ENCODE data around the gene MIGA1.
"Not testable (repeated sequence)": the region's sequence is repeated elsewhere in the genome, so short reads cannot be mapped to it uniquely, and the experiment has no call there.

Gene MIGA1

GRCh38 chr1:77779529-77780281 is at the start of gene MIGA1:
Gene MIGA1, plus strand, starts transcription at chr1:77779649. Its CDS starts 3,604 bp downstream, at chr1:77783253.
- DNase-seq (ENCODE audit: low read depth in 1 of 2, low spot score in 1 of 2): peak; percentile 67 to 70

- DNase-seq (ENCODE audit: low read depth in 1 of 2, low spot score in 1 of 2): no peak
Observed at GRCh38 chr1:77732090-77732489, 47.4 kb upstream of the MIGA1 start.

GRCh38 chr1:77739235-77739634 is 40.2 kb upstream of the MIGA1 start:
- DNase-seq (ENCODE audit: low read depth in 1 of 2, low spot score in 1 of 2): no peak

GRCh38 chr1:77741316-77741715 is 38.1 kb upstream of the MIGA1 start:
- no peak for DNase-seq (ENCODE audit: low read depth in 1 of 2, low spot score in 1 of 2)

- DNase-seq (ENCODE audit: low read depth in 1 of 2, low spot score in 1 of 2): no peak
Observed at GRCh38 chr1:77742011-77742555, 37.4 kb upstream of the MIGA1 start.

GRCh38 chr1:77744576-77744975 is 34.9 kb upstream of the MIGA1 start:
- no peak for DNase-seq (ENCODE audit: low read depth in 1 of 2, low spot score in 1 of 2)

GRCh38 chr1:77749489-77749888 is 30.0 kb upstream of the MIGA1 start:
- DNase-seq (ENCODE audit: low read depth in 1 of 2, low spot score in 1 of 2): not testable (repeated sequence)

GRCh38 chr1:77756052-77756754 is 23.2 kb upstream of the MIGA1 start:
- DNase-seq (ENCODE audit: low read depth in 1 of 2, low spot score in 1 of 2): no peak

- no peak for DNase-seq (ENCODE audit: low read depth in 1 of 2, low spot score in 1 of 2)
Observed at GRCh38 chr1:77757066-77757584, 22.3 kb upstream of the MIGA1 start.

- no peak for DNase-seq (ENCODE audit: low read depth in 1 of 2, low spot score in 1 of 2)
Observed at GRCh38 chr1:77757603-77758002, 21.8 kb upstream of the MIGA1 start.

- DNase-seq (ENCODE audit: low read depth in 1 of 2, low spot score in 1 of 2): peak; percentile 85 to 91
Observed at GRCh38 chr1:77759071-77760028, 20.1 kb upstream of the MIGA1 start, which contains the start of gene USP33. Gene USP33, minus strand, starts transcription at chr1:77759852. Its CDS starts 18,155 bp downstream, at chr1:77741697.

- no peak for DNase-seq (ENCODE audit: low read depth in 1 of 2, low spot score in 1 of 2)
Observed at GRCh38 chr1:77762072-77762476, 17.4 kb upstream of the MIGA1 start.

GRCh38 chr1:77768006-77768405 is 11.4 kb upstream of the MIGA1 start:
- no peak for DNase-seq (ENCODE audit: low read depth in 1 of 2, low spot score in 1 of 2)

GRCh38 chr1:77776007-77776700 is 3.3 kb upstream of the MIGA1 start:
- DNase-seq (ENCODE audit: low read depth in 1 of 2, low spot score in 1 of 2): no peak

- no peak for DNase-seq (ENCODE audit: low read depth in 1 of 2, low spot score in 1 of 2)
Observed at GRCh38 chr1:77781683-77782082, 2.2 kb downstream of the MIGA1 start.

GRCh38 chr1:77783141-77783540 is 3.7 kb downstream of the MIGA1 start:
- DNase-seq (ENCODE audit: low read depth in 1 of 2, low spot score in 1 of 2): no peak

- not testable (repeated sequence) for DNase-seq (ENCODE audit: low read depth in 1 of 2, low spot score in 1 of 2)
Observed at GRCh38 chr1:77786093-77786741, 6.8 kb downstream of the MIGA1 start.

- no peak for DNase-seq (ENCODE audit: low read depth in 1 of 2, low spot score in 1 of 2)
Observed at GRCh38 chr1:77794550-77794949, 15.1 kb downstream of the MIGA1 start.

GRCh38 chr1:77796695-77797405 is 17.4 kb downstream of the MIGA1 start:
- no peak for DNase-seq (ENCODE audit: low read depth in 1 of 2, low spot score in 1 of 2)
